ENCODE results near the gene ABHD1. TPM values are rescaled to one million over a fixed set of nuclear protein-coding genes. Genes with fewer than 3 reads are reported as not detected.
A peak's percentile ranks its signal among the peaks of the same experiment; 100 is the strongest.

Gene ABHD1
- total and polyA plus RNA-seq, 4 donors, result 0.09 to 2.0 (median 0.61) TPM

- WGBS, result 90% methylated on average over 2 of the region's 2 CpGs
- Histone ChIP-seq H3K9ac (ENCODE audit: low read depth in 1 of 2, low read length in 2 of 2) (no peak overlapping the region), H3K4me1 (ENCODE audit: control insufficient read depth in 4 of 4, insufficient read depth in 4 of 4, low read length in 3 of 4) (peaks cover 9 to 37% (median 21%) of the 10 kb centered on the region in 4 donors), H3K4me3 (ENCODE audit: low read depth in 1 of 3, low read length in 3 of 3) (no peak overlapping the region), H3K9me3 (ENCODE audit: control insufficient read depth in 4 of 4, low read length in 3 of 4) (no peaks in the 10 kb centered on the region), H3K36me3 (ENCODE audit: control insufficient read depth in 4 of 4, insufficient read depth in 3 of 4, low read depth in 1 of 4, low read length in 3 of 4) (no peaks in the 10 kb centered on the region), H3K27ac (ENCODE audit: low read depth in 1 of 2, low read length in 2 of 2) (no peak overlapping the region), H3K27me3 (ENCODE audit: control insufficient read depth in 4 of 4, insufficient read depth in 4 of 4, low read length in 3 of 4) (peaks cover 0 to 2% (median 0%) of the 10 kb centered on the region in 4 donors)
- DNase-seq (ENCODE audit: low spot score), result no peak
- TF ChIP-seq NR2F2 (IDR thresholded peaks at IDR 0.05) (no peak), ATF3 (IDR thresholded peaks at IDR 0.05) (no peak), SP1 (IDR thresholded peaks at IDR 0.05) (no peak), REST (IDR thresholded peaks at IDR 0.05) (no peak), JUND (IDR thresholded peaks at IDR 0.05) (no peak), EGR1 (IDR thresholded peaks at IDR 0.05; ENCODE audit: low read depth in 2 of 2) (no peak), ZBTB33 (IDR thresholded peaks at IDR 0.05) (no peak), GABPA (IDR thresholded peaks at IDR 0.05 in 1 of 2, conservative IDR thresholded peaks at IDR 0.05 in 1 of 2) (no peak), HNF4G (IDR thresholded peaks at IDR 0.05) (no peak), FOXA2 (IDR thresholded peaks at IDR 0.05) (no peak), FOXA1 (IDR thresholded peaks at IDR 0.05) (no peak), CTCF (IDR thresholded peaks at IDR 0.05; ENCODE audit: low read depth, low read length, missing input control) (no peak), YY1 (IDR thresholded peaks at IDR 0.05) (no peak), HNF4A (conservative IDR thresholded peaks at IDR 0.05) (no peak), RXRA (IDR thresholded peaks at IDR 0.05) (no peak), RAD21 (IDR thresholded peaks at IDR 0.05) (no peak)
Measured at GRCh38 chr2:27121906-27122305, 1.7 kb upstream of the ABHD1 start.

- DNase-seq (ENCODE audit: low spot score), result no peak
- H3K36me3 ChIP-seq (ENCODE audit: control insufficient read depth in 4 of 4, insufficient read depth in 3 of 4, low read depth in 1 of 4, low read length in 3 of 4), result no peaks in the 10 kb centered on the region
- TF ChIP-seq RAD21 (IDR thresholded peaks at IDR 0.05), result no peak
- no peak for TF ChIP-seq RXRA (IDR thresholded peaks at IDR 0.05)
- TF ChIP-seq HNF4A (conservative IDR thresholded peaks at IDR 0.05), result no peak
- TF ChIP-seq FOXA1 (IDR thresholded peaks at IDR 0.05), result no peak
- TF ChIP-seq NR2F2 (IDR thresholded peaks at IDR 0.05), result no peak
- no peak for TF ChIP-seq FOXA2 (IDR thresholded peaks at IDR 0.05)
- no peak for TF ChIP-seq JUND (IDR thresholded peaks at IDR 0.05)
- TF ChIP-seq ATF3 (IDR thresholded peaks at IDR 0.05), result no peak
- TF ChIP-seq MAX (IDR thresholded peaks at IDR 0.05), result no peak
- no peak for TF ChIP-seq SP1 (IDR thresholded peaks at IDR 0.05)
- no peak for TF ChIP-seq ZBTB33 (IDR thresholded peaks at IDR 0.05)
- no peak for TF ChIP-seq GABPA (IDR thresholded peaks at IDR 0.05 in 1 of 2, conservative IDR thresholded peaks at IDR 0.05 in 1 of 2)
- TF ChIP-seq EGR1 (IDR thresholded peaks at IDR 0.05; ENCODE audit: low read depth in 2 of 2), result no peak
- no peak for TF ChIP-seq REST (IDR thresholded peaks at IDR 0.05)
- H3K9me3 ChIP-seq (ENCODE audit: control insufficient read depth in 4 of 4, low read length in 3 of 4), result no peaks in the 10 kb centered on the region
- no peak overlapping the region for H3K9ac ChIP-seq (ENCODE audit: low read depth in 1 of 2, low read length in 2 of 2)
- H3K4me1 ChIP-seq (ENCODE audit: control insufficient read depth in 4 of 4, insufficient read depth in 4 of 4, low read length in 3 of 4), result peaks cover 9 to 37% (median 21%) of the 10 kb centered on the region in 4 donors
- 95% methylated on average over 7 of the region's 7 CpGs for WGBS
- peaks cover 0 to 2% (median 0%) of the 10 kb centered on the region in 4 donors for H3K27me3 ChIP-seq (ENCODE audit: control insufficient read depth in 4 of 4, insufficient read depth in 4 of 4, low read length in 3 of 4)
- H3K27ac ChIP-seq (ENCODE audit: low read depth in 1 of 2, low read length in 2 of 2), result no peak overlapping the region
- peak overlapping the region in 1 of 3 donors; percentile 61 for H3K4me3 ChIP-seq (ENCODE audit: low read depth in 1 of 3, low read length in 3 of 3)
Measured at GRCh38 chr2:27122791-27123190, 824 bp upstream of the ABHD1 start.
